ENCODE results near the gene MT1E. TPM values are rescaled to one million over a fixed set of nuclear protein-coding genes. Genes with fewer than 3 reads are reported as not detected.
A peak's percentile ranks its signal among the peaks of the same experiment; 100 is the strongest.

Gene MT1E
- total RNA-seq, 1 donor from 2014 or later: not detected

GRCh38 chr16:56591377-56592060 lies 34.1 kb upstream of the MT1E start:
- no peak overlapping the region for H3K4me3 Mint-ChIP-seq (ENCODE audit: unreplicated experiment)
- H3K27me3 Mint-ChIP-seq (ENCODE audit: unreplicated experiment): peaks cover 12% of the 10 kb centered on the region
- TF ChIP-seq CTCF (IDR thresholded peaks at IDR 0.05; ENCODE audit: partially characterized antibody, unreplicated experiment): no peak
- no peaks in the 10 kb centered on the region for H3K36me3 Mint-ChIP-seq (ENCODE audit: unreplicated experiment)
- no peak overlapping the region for H3K27ac Mint-ChIP-seq (ENCODE audit: unreplicated experiment)
- no peak for DNase-seq
- peaks cover 13% of the 10 kb centered on the region for H3K9me3 Mint-ChIP-seq (ENCODE audit: unreplicated experiment)
- H3K4me1 Mint-ChIP-seq (ENCODE audit: low read depth, unreplicated experiment): no peaks in the 10 kb centered on the region

GRCh38 chr16:56593573-56594291 lies 31.8 kb upstream of the MT1E start:
- Mint-ChIP-seq H3K4me3 (ENCODE audit: unreplicated experiment) (no peak overlapping the region), H3K36me3 (ENCODE audit: unreplicated experiment) (no peaks in the 10 kb centered on the region), H3K27me3 (ENCODE audit: unreplicated experiment) (peaks cover 7% of the 10 kb centered on the region), H3K4me1 (ENCODE audit: low read depth, unreplicated experiment) (no peaks in the 10 kb centered on the region), H3K27ac (ENCODE audit: unreplicated experiment) (no peak overlapping the region), H3K9me3 (ENCODE audit: unreplicated experiment) (peaks cover 11% of the 10 kb centered on the region)
- TF ChIP-seq CTCF (IDR thresholded peaks at IDR 0.05; ENCODE audit: partially characterized antibody, unreplicated experiment): no peak
- DNase-seq: no peak

GRCh38 chr16:56594292-56594619 lies 31.3 kb upstream of the MT1E start:
- Mint-ChIP-seq H3K9me3 (ENCODE audit: unreplicated experiment) (peaks cover 9% of the 10 kb centered on the region), H3K27ac (ENCODE audit: unreplicated experiment) (no peak overlapping the region), H3K4me3 (ENCODE audit: unreplicated experiment) (no peak overlapping the region), H3K36me3 (ENCODE audit: unreplicated experiment) (no peaks in the 10 kb centered on the region), H3K4me1 (ENCODE audit: low read depth, unreplicated experiment) (no peaks in the 10 kb centered on the region), H3K27me3 (ENCODE audit: unreplicated experiment) (peaks cover 5% of the 10 kb centered on the region)
- no peak for TF ChIP-seq CTCF (IDR thresholded peaks at IDR 0.05; ENCODE audit: partially characterized antibody, unreplicated experiment)
- no peak for DNase-seq

GRCh38 chr16:56600398-56600999 lies 25.1 kb upstream of the MT1E start:
- Mint-ChIP-seq H3K4me3 (ENCODE audit: unreplicated experiment) (no peak overlapping the region), H3K9me3 (ENCODE audit: unreplicated experiment) (no peaks in the 10 kb centered on the region), H3K4me1 (ENCODE audit: low read depth, unreplicated experiment) (no peaks in the 10 kb centered on the region), H3K36me3 (ENCODE audit: unreplicated experiment) (no peaks in the 10 kb centered on the region), H3K27me3 (ENCODE audit: unreplicated experiment) (peaks cover 2% of the 10 kb centered on the region), H3K27ac (ENCODE audit: unreplicated experiment) (no peak overlapping the region)
- peak; percentile 65 for TF ChIP-seq CTCF (IDR thresholded peaks at IDR 0.05; ENCODE audit: partially characterized antibody, unreplicated experiment)
- DNase-seq: no peak

GRCh38 chr16:56601325-56601724 lies 24.3 kb upstream of the MT1E start:
- Mint-ChIP-seq H3K4me3 (ENCODE audit: unreplicated experiment) (no peak overlapping the region), H3K27ac (ENCODE audit: unreplicated experiment) (no peak overlapping the region), H3K27me3 (ENCODE audit: unreplicated experiment) (peaks cover 7% of the 10 kb centered on the region), H3K4me1 (ENCODE audit: low read depth, unreplicated experiment) (no peaks in the 10 kb centered on the region), H3K36me3 (ENCODE audit: unreplicated experiment) (no peaks in the 10 kb centered on the region), H3K9me3 (ENCODE audit: unreplicated experiment) (no peaks in the 10 kb centered on the region)
- no peak for DNase-seq
- no peak for TF ChIP-seq CTCF (IDR thresholded peaks at IDR 0.05; ENCODE audit: partially characterized antibody, unreplicated experiment)

All from glutamatergic neuron (in vitro differentiated cells).